Esophagus squamous epithelium (tissue), 4 donors: ENCODE data around the gene SAMD1.

Experiments
- CTCF ChIP-seq, 6 experiments: fragments of 450-650 bp in 4 of 6; fragments of 200-600 bp in 2 of 6; sonication (generic) in 2 of 6; IDR thresholded peaks; one replicate each; pipeline ENCODE4 v1.5.1; 2016 to 2019; ENCODE audit warnings: antibody characterized with exemption in 6 of 6, mild to moderate bottlenecking in 4 of 6, moderate library complexity in 4 of 6
- POLR2A ChIP-seq, 4 donors: fragments of 450-650 bp; IDR thresholded peaks; one replicate each; pipeline ENCODE4 v1.6.1; 2017; ENCODE audit warnings: antibody characterized with exemption in 4 of 4, mild to moderate bottlenecking in 4 of 4, moderate library complexity in 3 of 4

- TF ChIP-seq CTCF (IDR thresholded peaks at IDR 0.05) (no peak), POLR2A (IDR thresholded peaks at IDR 0.05) (no peak)
Measured at GRCh38 chr19:14102102-14102696, 11.6 kb upstream of the SAMD1 start.
